Caco-2 (cell line): ENCODE results near the gene GRM4. TPM values are rescaled to one million over a fixed set of nuclear protein-coding genes. Genes with fewer than 3 reads are reported as not detected.

Source experiments
- BruUV-seq: library from RNA; stranded (reverse); fragments of 400-500 nt; replicated peaks from 2 replicates; lab custom pipeline; 2021; lab: Mats Ljungman, UMichigan
- CTCF ChIA-PET: fragments of 300-600 bp; sonication (Branson Sonifier 250); formaldehyde crosslinking; loops from one replicate; lab custom pipeline; 2022; ENCODE audit warnings: antibody characterized with exemption; lab: Charles Lee
- POLR2A ChIA-PET: fragments of 300-600 bp; sonication (Branson Sonifier 250); formaldehyde crosslinking; loops from one replicate; lab custom pipeline; 2022; ENCODE audit warnings: antibody characterized with exemption; lab: Charles Lee
- DNase-seq, 2 experiments: peaks; one replicate each; pipeline versions ENCODE4 v3.0.0 to v3.0.0-alpha.2; 2020 to 2022
- H3K27me3 ChIP-seq: replicated peaks from 2 replicates; pipeline ENCODE4 v1.6.0; 2011; ENCODE audit warnings: low read length; ENCODE audit not compliant: control insufficient read depth, insufficient read depth
- H3K36me3 ChIP-seq: 2 replicates; pipeline ENCODE4 v1.5.1; 2011; ENCODE audit warnings: low read length; ENCODE audit not compliant: control insufficient read depth, insufficient read depth
- H3K4me1 ChIP-seq: fragments of 250-450 bp; sonication (Bioruptor Pico); 2 replicates; pipeline ENCODE4 v1.5.1; 2020; ENCODE audit warnings: mild to moderate bottlenecking
- H3K4me3 ChIP-seq: 2 replicates; pipeline ENCODE4 v1.5.1; 2011; ENCODE audit warnings: low read depth, mild to moderate bottlenecking, control low read depth, low read length
- H3K9me3 ChIP-seq: fragments of 250-450 bp; sonication (Bioruptor Pico); 2 replicates; pipeline ENCODE4 v1.5.1; 2020; ENCODE audit warnings: mild to moderate bottlenecking, moderate library complexity
- H3K27ac Mint-ChIP-seq: one replicate; pipeline ENCODE4 v1.8.0; 2022; ENCODE audit warnings: mixed read lengths; ENCODE audit not compliant: unreplicated experiment
- H3K27me3 Mint-ChIP-seq: one replicate; pipeline ENCODE4 v1.8.0; 2022; ENCODE audit warnings: mixed read lengths; ENCODE audit not compliant: insufficient read depth, unreplicated experiment
- H3K36me3 Mint-ChIP-seq: one replicate; pipeline ENCODE4 v1.8.0; 2022; ENCODE audit warnings: mild to moderate bottlenecking, mixed read lengths; ENCODE audit not compliant: insufficient read depth, unreplicated experiment
- H3K4me1 Mint-ChIP-seq: one replicate; pipeline ENCODE4 v1.8.0; 2022; ENCODE audit warnings: low read depth, mixed read lengths; ENCODE audit not compliant: unreplicated experiment
- H3K4me3 Mint-ChIP-seq: one replicate; pipeline ENCODE4 v1.8.0; 2022; ENCODE audit warnings: mild to moderate bottlenecking, moderate library complexity, mixed read lengths; ENCODE audit not compliant: unreplicated experiment
- H3K9me3 Mint-ChIP-seq: one replicate; pipeline ENCODE4 v1.8.0; 2022; ENCODE audit warnings: mixed read lengths; ENCODE audit not compliant: unreplicated experiment
- CTCF ChIP-seq, 2 experiments: fragments of 200-600 bp in 1 of 2; IDR thresholded peaks; 1 replicate in 1 of 2; 2 replicates in 1 of 2; pipeline versions ENCODE4 v1.5.1 to v1.8.0; 2011 to 2022; ENCODE audit warnings: antibody characterized with exemption in 1 of 2, control low read depth in 1 of 2, inconsistent platforms in 1 of 2, low read depth in 1 of 2, low read length in 1 of 2, mild to moderate bottlenecking in 1 of 2, moderate library complexity in 1 of 2; ENCODE audit not compliant: insufficient read depth in 1 of 2, severe bottlenecking in 1 of 2, unreplicated experiment in 1 of 2
- intact Hi-C: fragments of 100-400 bp; cut with micrococcal nuclease; formaldehyde crosslinking; loops from one replicate; pipeline ENCODE4 v1.10.0; 2022; ENCODE audit not compliant: unreplicated experiment
- total RNA-seq: library from RNA; stranded (reverse); gene quantifications from 2 replicates; pipeline ENCODE4 v1.2.3, GENCODE V29; 2022

GRM4 gene
- total RNA-seq, 1 experiment from 2014 or later: 0.09 TPM

- Mint-ChIP-seq H3K27ac (no peak overlapping the region), H3K9me3 (no peaks in the 10 kb centered on the region), H3K4me1 (no peaks in the 10 kb centered on the region), H3K27me3 (peaks cover 17% of the 10 kb centered on the region), H3K36me3 (no peaks in the 10 kb centered on the region), H3K4me3 (no peak overlapping the region)
- no TSS peak for BruUV-seq
- H3K27me3 ChIP-seq: peaks cover 1% of the 10 kb centered on the region; the same call in 1 of the 2 replicates
- H3K9me3 ChIP-seq: no peaks in the 10 kb centered on the region
- CTCF ChIA-PET: no interaction called here
- no peaks in the 10 kb centered on the region for H3K36me3 ChIP-seq
- H3K4me1 ChIP-seq: no peaks in the 10 kb centered on the region
- H3K4me3 ChIP-seq: no peak overlapping the region
- TF ChIP-seq CTCF (IDR thresholded peaks at IDR 0.05; ENCODE audit: insufficient read depth in 1 of 2, low read depth in 1 of 2, low read length in 1 of 2, severe bottlenecking in 1 of 2, unreplicated experiment in 1 of 2): no peak
- no peak for DNase-seq
- POLR2A ChIA-PET: no interaction called here
- intact Hi-C loops: no loop called here
These were observed 51.9 kb downstream of the GRM4 start for GRCh38 chr6:34093854-34094430.

- ChIA-PET CTCF (no interaction called here), POLR2A (no interaction called here)
- Mint-ChIP-seq H3K27me3 (peaks cover 17% of the 10 kb centered on the region), H3K4me1 (no peaks in the 10 kb centered on the region), H3K36me3 (no peaks in the 10 kb centered on the region), H3K27ac (no peak overlapping the region), H3K9me3 (no peaks in the 10 kb centered on the region), H3K4me3 (no peak overlapping the region)
- Histone ChIP-seq H3K9me3 (no peaks in the 10 kb centered on the region), H3K27me3 (peaks cover 1% of the 10 kb centered on the region; the same call in 1 of the 2 replicates), H3K4me1 (no peaks in the 10 kb centered on the region), H3K4me3 (no peak overlapping the region), H3K36me3 (no peaks in the 10 kb centered on the region)
- BruUV-seq: no TSS peak
- intact Hi-C loops: no loop called here
- TF ChIP-seq CTCF (IDR thresholded peaks at IDR 0.05; ENCODE audit: insufficient read depth in 1 of 2, low read depth in 1 of 2, low read length in 1 of 2, severe bottlenecking in 1 of 2, unreplicated experiment in 1 of 2): no peak
- no peak for DNase-seq
These were observed 52.7 kb downstream of the GRM4 start for GRCh38 chr6:34093206-34093605.

- DNase-seq: no peak
- Mint-ChIP-seq H3K36me3 (no peaks in the 10 kb centered on the region), H3K4me1 (no peaks in the 10 kb centered on the region), H3K4me3 (no peak overlapping the region), H3K27ac (no peak overlapping the region), H3K9me3 (no peaks in the 10 kb centered on the region), H3K27me3 (peaks cover 17% of the 10 kb centered on the region)
- CTCF ChIA-PET: no interaction called here
- TF ChIP-seq CTCF (IDR thresholded peaks at IDR 0.05; ENCODE audit: insufficient read depth in 1 of 2, low read depth in 1 of 2, low read length in 1 of 2, severe bottlenecking in 1 of 2, unreplicated experiment in 1 of 2): no peak
- Histone ChIP-seq H3K4me3 (no peak overlapping the region), H3K36me3 (no peaks in the 10 kb centered on the region), H3K27me3 (peaks cover 1% of the 10 kb centered on the region; the same call in 1 of the 2 replicates), H3K4me1 (no peaks in the 10 kb centered on the region), H3K9me3 (no peaks in the 10 kb centered on the region)
- intact Hi-C loops: no loop called here
- POLR2A ChIA-PET: no interaction called here
- no TSS peak for BruUV-seq
These were observed 53.3 kb downstream of the GRM4 start for GRCh38 chr6:34092631-34093030.
